Measurements from ENCODE around the gene TK1. TPM values are rescaled to one million over a fixed set of nuclear protein-coding genes. Genes with fewer than 3 reads are reported as not detected.

Gene TK1
- total and polyA plus RNA-seq, 11 donors, result 0.29 to 21.7 (median 1.2) TPM

DNA sequence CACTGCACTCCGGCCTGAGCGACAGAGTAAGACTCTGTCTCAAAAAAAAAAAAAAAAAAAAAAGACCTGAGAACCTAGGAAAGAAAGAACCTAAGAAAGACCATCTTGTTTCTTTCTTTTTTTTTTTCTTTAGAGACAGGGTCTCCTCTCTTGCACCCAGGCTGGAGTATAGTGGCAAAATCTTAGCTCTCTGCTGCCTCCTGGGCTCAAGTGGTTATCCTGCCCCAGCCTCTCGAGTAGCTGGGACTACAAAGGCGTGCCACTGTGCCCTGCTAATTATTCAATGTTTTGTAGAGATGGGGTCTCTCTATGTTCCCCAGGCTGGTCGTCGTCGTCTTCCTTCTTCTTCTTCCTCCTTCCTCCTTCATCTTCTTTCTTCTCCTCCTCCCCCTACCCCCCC, 19.4 kb upstream of the TK1 start:
- H3K9me3 ChIP-seq, result no peaks in the 10 kb centered on the region
- H3K27ac ChIP-seq, result peak overlapping the region in 1 of 12 donors; percentile 22
- 66 to 78% (median 76%) methylated on average over 7 of the region's 7 CpGs for WGBS, 4 donors
- intact Hi-C loops (cut with DNase I), result no loop called here
- H3K4me1 ChIP-seq, result peaks cover 0 to 8% (median 0%) of the 10 kb centered on the region in 12 donors
- H3K27me3 ChIP-seq, result no peaks in the 10 kb centered on the region
- no peak for DNase-seq
- ATAC-seq, result no peak
- TF ChIP-seq CTCF (IDR thresholded peaks at IDR 0.05) (no peak), POLR2A (IDR thresholded peaks at IDR 0.05) (no peak)
- H3K36me3 ChIP-seq, result peaks cover 0 to 28% (median 0%) of the 10 kb centered on the region in 9 donors
- no peak overlapping the region for H3K4me3 ChIP-seq

DNA sequence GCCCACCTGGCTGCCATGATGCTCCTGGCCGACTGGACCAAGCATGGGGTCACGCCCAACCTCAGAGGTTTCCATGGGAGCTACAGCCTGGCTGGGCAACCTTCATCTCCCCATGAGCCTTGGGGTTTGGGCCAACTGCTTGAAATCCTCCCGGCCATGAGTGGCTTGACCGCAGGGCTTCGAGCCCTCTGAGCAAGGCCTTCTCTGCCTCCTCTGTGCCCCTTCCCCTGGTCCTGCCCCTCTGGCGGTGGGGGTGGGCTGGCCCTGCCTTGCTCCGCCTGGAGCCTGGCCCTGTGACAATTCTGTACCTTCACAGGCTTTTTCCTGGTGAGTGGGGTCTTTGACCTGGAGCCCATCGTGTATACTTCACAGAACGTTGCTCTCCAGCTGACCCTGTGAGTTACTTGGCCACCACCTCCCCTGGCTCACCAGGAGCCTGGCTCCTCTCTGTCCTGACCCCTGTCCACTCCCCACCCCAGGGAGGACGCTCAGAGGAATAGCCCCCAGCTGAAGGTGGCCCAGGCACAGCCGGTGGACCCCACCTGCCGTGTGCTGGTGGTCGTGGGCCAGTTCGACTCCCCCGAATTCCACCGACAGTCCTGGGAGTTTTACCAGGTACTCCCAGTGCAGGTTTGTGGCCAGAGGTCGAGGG, 18.4 kb upstream of the TK1 start:
- no peak for TF ChIP-seq POLR2A (IDR thresholded peaks at IDR 0.05)
- TF ChIP-seq CTCF (IDR thresholded peaks at IDR 0.05), result no peak
- Histone ChIP-seq H3K27ac (no peak overlapping the region), H3K9me3 (no peaks in the 10 kb centered on the region), H3K36me3 (peaks cover 0 to 28% (median 0%) of the 10 kb centered on the region in 9 donors), H3K27me3 (no peaks in the 10 kb centered on the region), H3K4me1 (peaks cover 0 to 8% (median 0%) of the 10 kb centered on the region in 12 donors), H3K4me3 (no peak overlapping the region)
- intact Hi-C loops (cut with DNase I), result no loop called here
- no peak for DNase-seq
- WGBS, 4 donors, result 91 to 94% (median 93%) methylated on average over 13 to 17 of the region's 17 CpGs
- no peak for ATAC-seq

GRCh38 chr17:78204387-78205123, 17.7 kb upstream of the TK1 start:
- Histone ChIP-seq H3K36me3 (peaks cover 0 to 28% (median 0%) of the 10 kb centered on the region in 9 donors), H3K4me3 (no peak overlapping the region), H3K4me1 (peaks cover 0 to 8% (median 0%) of the 10 kb centered on the region in 12 donors), H3K9me3 (no peaks in the 10 kb centered on the region), H3K27me3 (no peaks in the 10 kb centered on the region), H3K27ac (no peak overlapping the region)
- DNase-seq, result no peak
- TF ChIP-seq POLR2A (IDR thresholded peaks at IDR 0.05), result no peak
- no peak for TF ChIP-seq CTCF (IDR thresholded peaks at IDR 0.05)
- 92 to 96% (median 95%) methylated on average over 18 to 22 of the region's 22 CpGs for WGBS, 4 donors
- intact Hi-C loops (cut with DNase I), result no loop called here
- no peak for ATAC-seq

- WGBS, 4 donors, result 48 to 86% (median 79%) methylated on average over 8 of the region's 8 CpGs
- TF ChIP-seq CTCF (IDR thresholded peaks at IDR 0.05), result no peak
- no peak for TF ChIP-seq POLR2A (IDR thresholded peaks at IDR 0.05)
- peak in 1 of 5 donors; percentile 43 for DNase-seq
- Histone ChIP-seq H3K27me3 (no peaks in the 10 kb centered on the region), H3K4me3 (no peak overlapping the region), H3K27ac (peak overlapping the region in 6 of 12 donors; percentile 14 to 49 (median 25)), H3K36me3 (peaks cover 0 to 31% (median under 1%) of the 10 kb centered on the region in 9 donors), H3K9me3 (no peaks in the 10 kb centered on the region), H3K4me1 (peaks cover 0 to 8% (median 0%) of the 10 kb centered on the region in 12 donors)
- peak in 3 of 4 donors; percentile 43 to 57 (median 55) for ATAC-seq
- intact Hi-C loops (cut with DNase I), result no loop called here
Observed at GRCh38 chr17:78202666-78203065, 15.8 kb upstream of the TK1 start.

Measured in heart left ventricle (tissue), 16 donors.